Choroid plexus epithelial cell (primary cell): ENCODE results near the gene PLAC8L1.

Source experiments
- DNase-seq: peaks from one replicate; pipeline ENCODE4 v3.0.0-alpha.2; 2010; ENCODE audit warnings: low read depth
- H3K4me3 ChIP-seq: 2 replicates; pipeline ENCODE4 v1.5.1; 2011; ENCODE audit warnings: low read depth, mild to moderate bottlenecking, control low read depth, low read length, moderate library complexity
- TF ChIP-seq, protein P1 (sequence below): conservative IDR thresholded peaks from 2 replicates; pipeline ENCODE4 v1.5.1; 2011; ENCODE audit warnings: low read depth, mild to moderate bottlenecking, control low read depth, inconsistent platforms, low read length, moderate library complexity

PLAC8L1 gene

DNA sequence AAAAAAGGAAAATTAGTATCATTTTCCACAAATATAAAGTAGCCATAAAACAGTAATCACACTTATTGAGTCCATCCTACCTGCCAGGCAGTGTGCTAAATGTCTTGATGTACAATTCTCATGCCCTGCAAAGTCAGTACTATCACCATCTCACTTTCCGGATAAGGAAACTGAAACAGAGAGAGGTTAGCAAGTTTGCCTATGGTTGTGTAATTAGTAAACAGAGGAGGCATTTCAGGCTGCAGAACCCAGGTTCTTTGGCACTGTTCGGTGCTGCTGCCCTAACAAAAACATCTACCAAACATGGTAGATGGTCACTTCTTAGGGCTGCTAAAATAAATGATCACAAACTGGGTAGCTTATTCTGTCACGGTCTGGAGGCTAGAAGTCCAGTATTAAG is 22.6 kb downstream of the PLAC8L1 start:
- DNase-seq, result no peak

DNA sequence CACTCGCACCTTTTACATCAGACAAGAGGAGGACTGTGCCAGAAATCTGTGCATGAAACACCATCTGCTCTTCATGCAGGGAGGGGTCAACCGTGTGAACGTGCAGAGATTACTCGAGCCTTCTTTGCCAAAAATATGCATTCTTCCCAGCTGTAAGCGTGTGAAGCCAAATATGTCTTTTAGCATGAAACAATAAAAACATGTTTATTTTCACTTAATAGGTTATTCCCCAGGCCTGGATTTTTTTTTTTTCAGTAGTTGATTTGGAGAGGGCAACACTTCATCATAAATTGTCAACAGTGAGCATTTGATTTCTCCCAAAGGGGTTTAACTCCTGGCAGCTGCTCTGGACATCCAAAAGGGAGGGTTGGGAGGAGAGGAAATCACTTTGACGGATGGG is 23.8 kb downstream of the PLAC8L1 start:
- no peak overlapping the region for H3K4me3 ChIP-seq
- TF ChIP-seq, protein P1, sequence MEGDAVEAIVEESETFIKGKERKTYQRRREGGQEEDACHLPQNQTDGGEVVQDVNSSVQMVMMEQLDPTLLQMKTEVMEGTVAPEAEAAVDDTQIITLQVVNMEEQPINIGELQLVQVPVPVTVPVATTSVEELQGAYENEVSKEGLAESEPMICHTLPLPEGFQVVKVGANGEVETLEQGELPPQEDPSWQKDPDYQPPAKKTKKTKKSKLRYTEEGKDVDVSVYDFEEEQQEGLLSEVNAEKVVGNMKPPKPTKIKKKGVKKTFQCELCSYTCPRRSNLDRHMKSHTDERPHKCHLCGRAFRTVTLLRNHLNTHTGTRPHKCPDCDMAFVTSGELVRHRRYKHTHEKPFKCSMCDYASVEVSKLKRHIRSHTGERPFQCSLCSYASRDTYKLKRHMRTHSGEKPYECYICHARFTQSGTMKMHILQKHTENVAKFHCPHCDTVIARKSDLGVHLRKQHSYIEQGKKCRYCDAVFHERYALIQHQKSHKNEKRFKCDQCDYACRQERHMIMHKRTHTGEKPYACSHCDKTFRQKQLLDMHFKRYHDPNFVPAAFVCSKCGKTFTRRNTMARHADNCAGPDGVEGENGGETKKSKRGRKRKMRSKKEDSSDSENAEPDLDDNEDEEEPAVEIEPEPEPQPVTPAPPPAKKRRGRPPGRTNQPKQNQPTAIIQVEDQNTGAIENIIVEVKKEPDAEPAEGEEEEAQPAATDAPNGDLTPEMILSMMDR, result no peak
- no peak for DNase-seq

More for the DNA sequence above, 22.6 kb downstream of the PLAC8L1 start:
- TF ChIP-seq, protein P1, result no peak
- H3K4me3 ChIP-seq, result no peak overlapping the region

DNA sequence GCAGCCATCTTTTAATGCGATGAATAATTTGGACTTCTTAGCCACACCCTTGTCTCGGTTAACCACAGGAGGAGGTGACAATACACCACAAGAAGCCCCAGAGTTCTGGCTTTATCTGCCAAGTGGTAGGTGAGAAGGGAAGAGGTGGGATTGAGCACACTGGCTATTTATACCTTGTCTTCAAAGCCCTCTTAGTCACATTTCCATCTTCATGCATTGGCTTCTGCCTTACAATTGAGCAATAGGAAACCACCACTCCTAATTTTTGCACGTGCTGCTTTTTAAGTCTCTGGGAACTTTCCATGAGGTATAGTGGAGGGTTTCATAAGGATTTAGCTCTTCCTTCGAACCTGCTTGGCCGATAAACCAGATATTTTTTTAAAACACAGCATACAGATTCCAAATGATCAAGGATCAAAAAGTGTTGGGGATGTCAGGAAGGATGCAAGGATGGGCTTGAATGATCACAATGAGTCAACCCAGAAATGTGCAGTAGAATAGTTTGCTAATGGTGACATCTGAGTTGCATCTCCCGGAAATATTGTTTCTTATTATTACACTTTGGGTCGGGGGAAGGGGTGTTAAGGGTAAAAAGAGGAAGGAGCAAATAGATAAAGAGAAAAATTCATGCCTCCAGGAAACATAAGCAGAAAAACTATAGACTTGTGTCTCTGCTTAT is 25.5 kb downstream of the PLAC8L1 start:
- TF ChIP-seq, protein P1, result no peak
- peak; percentile 20 for DNase-seq
- no peak overlapping the region for H3K4me3 ChIP-seq

DNA sequence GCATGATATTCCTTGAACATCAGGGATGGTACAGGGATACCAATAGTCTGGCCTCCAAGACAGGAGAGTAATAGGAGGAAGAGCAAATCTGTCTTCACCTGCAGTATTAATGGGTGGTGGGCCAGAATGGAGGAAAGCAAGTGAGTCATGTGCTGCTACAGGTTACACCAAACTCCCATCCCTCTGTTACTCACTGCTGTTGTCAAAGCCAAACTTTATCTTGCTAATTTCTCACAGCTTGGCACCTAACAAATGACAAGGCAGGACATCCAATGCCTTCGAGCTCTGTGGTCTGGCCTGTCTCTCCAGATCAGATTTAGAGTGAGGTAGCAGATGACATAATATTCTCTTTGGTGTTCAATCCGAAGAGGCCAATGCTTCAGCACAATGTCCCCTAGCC is 26.8 kb downstream of the PLAC8L1 start:
- no peak overlapping the region for H3K4me3 ChIP-seq
- no peak for DNase-seq
- TF ChIP-seq, protein P1, result no peak

DNA sequence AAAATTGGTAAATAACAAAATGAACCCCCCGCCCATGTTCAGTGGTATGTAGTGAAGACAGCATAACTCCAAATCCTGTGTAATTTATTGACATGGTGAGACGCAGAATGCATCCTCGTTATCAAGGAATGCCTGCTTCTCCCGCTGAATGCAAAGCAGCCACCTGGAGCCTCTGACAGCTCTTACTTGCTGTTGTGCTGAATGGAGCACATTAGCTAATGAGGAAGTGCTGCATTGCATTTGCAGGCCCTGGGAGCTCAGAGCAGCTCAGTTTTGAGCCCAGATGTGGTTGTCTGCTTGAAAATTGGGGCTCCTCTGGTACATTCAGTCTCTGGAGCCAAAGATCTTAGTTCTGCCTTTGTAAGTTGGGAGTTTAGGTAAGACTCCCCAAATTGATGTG is 28.9 kb downstream of the PLAC8L1 start:
- H3K4me3 ChIP-seq, result no peak overlapping the region
- TF ChIP-seq, protein P1, result no peak
- DNase-seq, result no peak

DNA sequence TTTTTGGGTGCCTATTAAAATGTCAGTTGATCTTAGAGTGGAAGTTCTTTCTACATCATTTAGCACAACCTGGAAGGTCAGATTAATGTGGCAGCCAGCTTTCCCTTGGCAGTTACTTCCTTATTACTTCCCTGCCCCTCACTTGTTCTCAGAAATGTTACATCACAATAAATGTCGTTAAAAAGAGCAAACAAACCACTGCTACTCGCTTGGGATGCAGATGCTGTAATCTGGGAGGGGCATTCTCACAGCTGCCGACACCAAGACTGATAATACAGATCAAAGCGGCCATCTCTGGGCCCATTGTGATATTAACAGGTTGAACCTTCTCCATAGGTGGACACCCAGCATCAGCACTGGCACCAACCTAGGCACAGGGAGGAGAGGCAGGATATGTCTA is 29.3 kb downstream of the PLAC8L1 start:
- TF ChIP-seq, protein P1, result no peak
- DNase-seq, result no peak

DNA sequence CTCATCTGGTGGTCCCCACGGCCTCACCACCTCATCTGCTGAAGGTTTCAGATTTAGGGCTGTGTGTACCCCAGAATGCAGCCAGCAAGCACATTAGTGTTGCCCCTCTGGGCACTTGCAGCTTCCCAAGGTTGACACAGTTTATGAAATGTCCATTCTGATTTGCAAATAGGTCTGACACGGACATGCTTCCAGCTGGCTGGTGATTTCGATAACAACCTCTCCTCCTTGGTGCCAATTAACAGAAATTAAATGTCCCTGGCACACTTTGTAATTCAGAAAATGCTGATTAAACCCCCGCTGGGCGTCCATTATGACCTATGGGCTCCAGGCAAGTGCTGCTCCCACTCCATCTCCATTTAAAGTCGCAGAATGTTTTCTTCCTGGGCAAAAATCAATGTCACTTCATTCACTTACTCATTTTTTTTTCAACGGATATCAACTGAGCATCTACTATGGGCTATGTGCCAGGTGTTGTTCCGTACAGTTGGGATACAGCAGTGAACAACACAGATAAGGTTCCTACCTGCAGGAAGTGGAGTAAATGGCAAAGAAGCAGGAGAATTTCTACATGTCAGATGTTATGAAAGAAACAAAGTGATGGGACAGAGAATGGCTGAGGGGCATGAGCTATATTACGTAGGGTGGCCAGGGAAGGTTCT is 32.0 kb downstream of the PLAC8L1 start:
- TF ChIP-seq, protein P1, result no peak

More for the DNA sequence above, 29.3 kb downstream of the PLAC8L1 start:
- H3K4me3 ChIP-seq, result no peak overlapping the region

More for the DNA sequence above, 32.0 kb downstream of the PLAC8L1 start:
- DNase-seq, result no peak
- H3K4me3 ChIP-seq, result no peak overlapping the region
